ENCODE results near the gene GPLD1.

GRCh38 chr6:24484657-24485323 lies 4.6 kb downstream of the GPLD1 start:
- TF ChIP-seq EZH2 (IDR thresholded peaks at IDR 0.05; ENCODE audit: borderline replicate concordance, low read depth, low read length, severe bottlenecking) = no peak
- no peak for TF ChIP-seq CTCF (IDR thresholded peaks at IDR 0.05; ENCODE audit: borderline replicate concordance, extremely low read depth, low read length, poor library complexity, severe bottlenecking)

All from DND-41 (cell line).